MG63 (cell line): ENCODE data around the gene QPRT. TPM values are rescaled to one million over a fixed set of nuclear protein-coding genes. Genes with fewer than 3 reads are reported as not detected.
"Not testable (repeated sequence)": the region's sequence is repeated elsewhere in the genome, so short reads cannot be mapped to it uniquely, and the experiment has no call there.

Experiments
- DNase-seq: peaks from one replicate; pipeline ENCODE4 v3.0.0-alpha.2; 2020
- H3K27me3 ChIP-seq: fragments of 250-450 bp; sonication (Bioruptor Pico); 2 replicates; pipeline ENCODE4 v1.5.1; 2020; ENCODE audit warnings: mild to moderate bottlenecking, moderate library complexity
- H3K36me3 ChIP-seq: fragments of 250-450 bp; sonication (Bioruptor Pico); 2 replicates; pipeline ENCODE4 v1.5.1; 2020; ENCODE audit warnings: mild to moderate bottlenecking, moderate library complexity
- H3K4me3 ChIP-seq: fragments of 250-450 bp; sonication (Bioruptor Pico); 2 replicates; pipeline ENCODE4 v1.5.1; 2020; ENCODE audit warnings: mild to moderate bottlenecking, moderate library complexity
- H3K9me3 ChIP-seq: fragments of 250-450 bp; sonication (Bioruptor Pico); 2 replicates; pipeline ENCODE4 v1.5.1; 2020; ENCODE audit warnings: mild to moderate bottlenecking, moderate library complexity
- total RNA-seq: library from RNA; depleted of rRNA; stranded (reverse); fragments of >200 nt; shearing (Covaris generic); gene quantifications from 2 replicates; pipeline ENCODE4 v1.2.3, GENCODE V29; 2014; ENCODE audit warnings: low replicate concordance; rRNA removed

The QPRT gene
- 0.36 and 0.64 TPM in 2 replicates for total RNA-seq

DNA sequence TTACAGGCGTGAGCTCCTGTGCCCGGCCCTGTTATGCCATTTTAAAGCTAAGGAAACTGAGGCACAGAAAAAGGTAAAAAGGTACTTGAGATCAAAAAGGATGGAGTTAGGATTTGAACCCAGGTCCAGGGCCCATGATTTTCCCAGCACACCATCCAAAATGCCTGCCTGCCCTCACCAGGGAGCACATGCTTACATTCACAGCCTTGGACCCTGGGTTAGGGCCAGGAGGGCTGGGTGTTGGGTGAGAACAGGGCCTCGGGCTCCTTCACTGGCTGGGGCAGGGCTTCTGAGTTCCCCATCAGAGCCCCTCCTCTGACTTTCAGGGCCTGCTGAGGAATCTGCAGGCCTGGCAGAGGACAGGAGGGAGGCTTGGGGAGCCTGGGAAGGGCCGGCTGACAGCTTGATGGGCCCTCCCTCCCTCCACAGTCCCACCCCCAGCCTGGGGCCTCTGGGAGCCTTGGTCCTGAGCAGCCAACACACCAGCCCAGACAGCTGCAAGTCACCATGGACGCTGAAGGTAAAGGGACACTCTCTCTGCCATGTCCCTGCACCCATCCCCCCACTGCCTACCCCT lies at the start of gene QPRT:
TSS of gene QPRT (plus strand) at position 490 of the 577 bp plus-strand sequence. CDS start at position 508, 18 bp downstream.
- Histone ChIP-seq H3K4me3 (no peak within 1 kb of the TSS), H3K27me3 (no peaks in the 10 kb centered on the region), H3K9me3 (no peaks in the 10 kb centered on the region), H3K36me3 (no peaks in the 10 kb centered on the region)
- no peak for DNase-seq

DNA sequence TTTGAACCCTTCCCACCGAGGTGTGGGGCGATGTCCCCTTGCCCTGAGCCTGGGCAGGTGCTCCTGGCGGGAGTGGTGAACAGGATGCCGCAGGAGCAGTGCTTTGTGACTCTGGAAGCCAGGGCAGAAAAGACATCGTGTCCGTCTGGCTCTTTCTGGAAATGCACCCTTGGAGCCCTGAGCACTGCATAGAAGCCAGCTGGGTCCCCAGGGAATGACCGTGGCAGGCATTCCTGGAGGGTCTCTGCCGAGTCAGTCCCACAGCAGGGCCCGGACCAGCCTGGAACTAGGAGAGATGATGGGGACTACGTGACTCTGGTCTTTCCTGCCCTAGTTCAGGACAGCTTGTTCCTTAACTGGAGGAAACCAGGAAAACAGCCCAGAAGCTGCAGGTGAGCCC lies 49.7 kb upstream of the QPRT start:
- H3K36me3 ChIP-seq, H3K4me3 ChIP-seq, DNase-seq, H3K27me3 ChIP-seq, H3K9me3 ChIP-seq: not testable (repeated sequence)

DNA sequence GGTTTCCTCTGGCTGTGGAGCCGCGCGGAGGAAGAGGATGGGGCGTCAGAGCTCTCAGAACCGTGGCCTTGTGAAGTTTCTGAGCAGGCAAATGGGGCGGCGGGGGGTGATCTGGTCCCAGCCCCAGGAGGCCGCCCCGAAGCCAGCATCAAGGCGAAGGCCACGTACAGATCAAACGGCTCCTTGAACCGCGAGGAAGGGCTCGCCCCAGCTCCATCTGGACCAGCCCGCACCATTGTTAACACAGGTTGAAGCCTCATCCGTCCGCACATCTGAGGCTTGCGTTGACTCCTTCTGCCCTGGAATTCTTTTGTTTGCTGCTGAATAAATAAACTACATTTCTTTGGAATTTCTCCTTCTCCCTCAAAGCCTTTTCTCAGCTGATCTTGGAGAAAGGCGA lies 47.3 kb upstream of the QPRT start:
- DNase-seq, H3K27me3 ChIP-seq, H3K4me3 ChIP-seq, H3K36me3 ChIP-seq, H3K9me3 ChIP-seq: not testable (repeated sequence)

DNA sequence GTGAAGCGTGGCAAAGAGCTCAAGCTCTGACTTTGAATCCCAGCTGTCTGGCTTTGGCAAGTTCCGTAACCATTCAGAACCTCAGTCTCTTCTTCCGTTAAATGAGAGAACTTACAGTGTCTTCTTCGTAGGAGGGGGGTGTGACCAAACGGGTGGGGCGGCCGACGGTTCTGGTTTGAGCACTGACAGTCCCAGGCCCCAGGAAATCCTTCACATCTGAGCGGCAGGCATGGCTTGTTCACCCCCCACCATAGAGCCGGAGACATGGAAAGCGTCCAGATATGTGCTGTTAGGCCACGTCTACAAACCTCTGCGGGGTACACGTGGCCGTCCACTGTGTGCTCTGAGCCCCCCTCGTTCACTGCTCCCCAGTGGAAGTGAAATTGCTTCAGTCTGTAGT lies 43.1 kb upstream of the QPRT start:
- not testable (repeated sequence) for H3K4me3 ChIP-seq, DNase-seq, H3K27me3 ChIP-seq, H3K36me3 ChIP-seq, H3K9me3 ChIP-seq

DNA sequence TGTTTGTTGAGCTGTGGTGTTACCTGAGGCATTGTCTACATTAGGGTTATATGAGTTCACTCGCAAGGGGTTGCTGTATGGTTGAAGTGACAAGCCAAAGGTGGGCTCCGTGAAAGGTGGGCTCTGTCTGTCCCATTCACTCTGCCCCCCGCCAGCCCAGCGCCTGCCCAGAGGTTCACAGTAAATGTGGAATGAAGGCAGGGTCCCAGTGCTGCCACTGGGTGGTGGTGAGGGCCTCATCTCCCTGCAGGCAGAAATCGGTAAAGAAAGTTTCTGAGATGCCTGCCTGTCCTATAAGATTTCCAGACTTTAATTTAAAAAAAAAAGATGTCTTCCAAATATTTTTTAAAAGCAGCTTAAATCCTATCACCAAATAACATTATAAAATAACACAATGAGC lies 42.6 kb upstream of the QPRT start:
- not testable (repeated sequence) for H3K36me3 ChIP-seq, H3K9me3 ChIP-seq, DNase-seq, H3K4me3 ChIP-seq, H3K27me3 ChIP-seq

DNA sequence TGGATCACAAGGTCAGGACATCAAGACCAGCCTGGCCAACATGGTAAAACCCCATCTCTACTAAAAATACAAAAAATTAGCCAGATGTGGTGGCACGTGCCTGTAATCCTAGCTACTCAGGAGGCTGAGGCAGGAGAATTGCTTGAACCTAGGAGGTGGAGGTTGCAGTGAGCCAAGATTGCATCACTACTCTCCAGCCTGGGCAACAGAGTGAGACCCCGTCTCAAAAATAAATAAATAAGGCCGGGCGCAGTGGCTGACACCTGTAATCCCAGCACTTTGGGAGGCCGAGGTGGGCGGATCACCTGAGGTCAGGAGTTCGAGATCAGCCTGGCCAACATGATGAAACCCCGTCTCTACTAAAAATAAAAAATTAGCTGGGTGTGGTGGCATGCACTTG lies 40.2 kb upstream of the QPRT start:
- not testable (repeated sequence) for H3K36me3 ChIP-seq, H3K4me3 ChIP-seq, DNase-seq, H3K27me3 ChIP-seq, H3K9me3 ChIP-seq

DNA sequence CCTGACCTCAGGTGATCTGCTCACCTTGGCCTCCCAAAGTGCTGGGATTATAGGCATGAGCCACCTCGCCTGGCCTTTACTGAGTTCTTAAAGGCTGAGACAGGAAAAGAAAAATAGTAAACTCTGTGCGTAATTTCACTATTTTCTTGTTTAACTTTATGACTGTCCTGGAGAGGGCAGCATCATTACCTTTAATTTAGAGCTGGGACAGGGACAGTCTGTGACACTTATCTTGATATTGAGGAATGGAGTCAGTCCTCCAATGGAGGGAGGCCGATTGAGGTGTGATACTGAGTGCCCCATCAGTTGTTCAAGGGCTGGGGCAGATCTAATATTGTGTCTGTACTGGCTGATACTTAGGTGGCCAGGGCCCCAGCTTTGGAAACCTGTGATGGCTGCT lies 37.4 kb upstream of the QPRT start:
- Histone ChIP-seq H3K36me3 (no peaks in the 10 kb centered on the region), H3K4me3 (no peak overlapping the region)
- no peak for DNase-seq

DNA sequence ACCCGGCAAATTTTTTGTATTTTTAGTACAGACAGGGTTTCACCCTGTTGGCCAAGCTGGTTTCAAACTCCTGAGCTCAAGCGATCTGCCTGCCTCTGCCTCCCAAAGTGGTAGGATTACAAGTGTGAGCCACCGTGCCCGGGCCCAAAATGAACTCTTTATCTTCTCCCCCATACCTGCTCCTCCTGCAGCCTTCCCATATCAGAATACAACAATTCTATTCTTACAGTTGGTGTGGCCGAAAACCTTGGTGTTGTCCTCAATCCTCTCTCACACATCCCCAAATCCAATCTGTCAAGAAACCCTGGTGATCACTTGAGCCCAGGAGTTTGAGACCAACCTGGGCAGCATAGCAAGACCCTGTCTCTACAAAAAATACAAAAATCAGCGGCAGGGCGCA lies 35.4 kb upstream of the QPRT start:
- Histone ChIP-seq H3K36me3 (no peaks in the 10 kb centered on the region), H3K27me3 (no peaks in the 10 kb centered on the region), H3K9me3 (no peaks in the 10 kb centered on the region), H3K4me3 (no peak overlapping the region)
- no peak for DNase-seq

More for the DNA sequence above, 37.4 kb upstream of the QPRT start:
- Histone ChIP-seq H3K9me3 (no peaks in the 10 kb centered on the region), H3K27me3 (no peaks in the 10 kb centered on the region)

DNA sequence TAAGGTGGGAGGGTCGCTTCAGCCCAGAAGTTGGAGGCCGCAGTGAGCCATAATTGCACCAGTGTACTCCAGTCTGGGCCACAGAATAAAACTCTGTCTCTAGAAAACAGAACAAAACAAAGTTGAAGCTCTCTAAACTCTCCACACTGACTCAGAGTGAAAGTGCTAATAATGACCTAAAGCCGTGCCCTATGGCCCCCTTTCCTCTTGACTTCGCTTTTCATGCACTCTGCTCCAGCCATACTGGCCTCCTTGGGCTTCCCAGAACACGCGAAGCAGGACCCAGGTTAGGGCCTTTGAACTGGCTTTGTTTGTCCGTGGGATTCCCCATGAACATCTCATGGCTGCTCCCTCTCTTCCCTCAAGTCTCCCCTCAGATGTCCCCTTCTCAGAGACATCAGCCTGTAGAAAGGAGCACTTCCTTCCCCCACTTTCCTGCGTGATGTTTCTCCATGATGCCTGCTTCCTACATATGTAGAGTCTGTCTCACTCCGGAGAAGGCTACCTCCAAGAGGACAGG lies 34.6 kb upstream of the QPRT start:
- no peaks in the 10 kb centered on the region for H3K36me3 ChIP-seq
- H3K27me3 ChIP-seq: no peaks in the 10 kb centered on the region
- no peaks in the 10 kb centered on the region for H3K9me3 ChIP-seq
- H3K4me3 ChIP-seq: no peak overlapping the region
- no peak for DNase-seq

DNA sequence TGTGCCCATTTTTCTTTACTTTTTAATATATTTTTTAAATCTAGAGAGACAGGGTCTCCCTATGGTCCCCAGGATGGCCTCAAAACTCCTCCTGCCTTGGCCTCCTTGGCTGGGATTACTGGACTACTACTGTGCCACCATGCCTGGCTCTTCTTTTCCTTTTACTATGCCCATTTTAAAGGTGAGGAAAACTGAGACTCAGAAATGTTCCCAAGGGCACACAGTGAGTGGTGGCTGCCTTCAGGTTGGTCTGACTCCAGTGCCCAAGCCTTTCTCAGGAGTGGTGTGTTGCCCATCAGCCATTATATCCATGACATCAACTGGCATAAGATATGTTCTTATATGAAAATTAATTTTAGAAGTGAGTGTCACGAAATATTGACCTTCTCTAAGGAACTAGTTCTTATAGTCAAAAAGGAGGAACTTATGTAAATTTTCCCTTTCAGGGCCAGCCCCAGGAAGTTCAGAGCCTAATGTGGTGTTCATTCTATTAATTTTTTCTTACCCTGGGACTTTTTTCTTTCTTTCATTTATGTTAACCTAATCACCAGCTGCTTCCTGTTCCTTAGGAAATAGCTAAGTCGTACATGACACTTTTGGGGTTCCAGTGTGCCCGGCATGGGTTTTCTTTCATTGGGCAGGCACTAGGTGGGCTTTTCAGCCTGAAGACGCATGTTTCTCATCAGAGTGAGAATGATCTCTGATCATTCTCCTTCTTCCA lies 33.8 kb upstream of the QPRT start:
- no peaks in the 10 kb centered on the region for H3K27me3 ChIP-seq
- H3K4me3 ChIP-seq: no peak overlapping the region
- H3K9me3 ChIP-seq: no peaks in the 10 kb centered on the region
- DNase-seq: no peak
- H3K36me3 ChIP-seq: no peaks in the 10 kb centered on the region

DNA sequence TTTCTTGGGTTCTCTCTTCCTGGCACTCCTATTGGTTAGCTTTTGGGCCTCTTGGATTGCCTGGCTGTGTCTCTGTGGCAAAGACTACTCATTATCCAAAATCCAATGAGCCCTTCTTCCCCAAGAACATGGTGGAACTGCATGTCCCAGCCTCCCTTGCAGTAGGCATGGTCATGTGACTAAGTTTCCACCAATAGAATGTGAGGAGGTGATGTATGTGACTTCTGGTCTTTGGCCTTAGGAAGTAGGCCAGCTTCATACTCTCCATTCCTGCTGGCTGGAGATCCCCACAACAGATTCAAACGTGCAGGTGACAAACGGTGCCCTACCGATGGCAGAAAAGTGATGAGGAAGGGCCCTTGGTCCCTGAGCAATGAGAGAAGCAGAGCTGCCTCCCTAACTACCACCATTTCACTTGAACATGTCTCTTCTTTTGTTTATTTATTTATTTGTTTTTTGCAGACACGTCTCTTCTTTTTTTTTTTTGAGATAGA lies 33.2 kb upstream of the QPRT start:
- no peak for DNase-seq

DNA sequence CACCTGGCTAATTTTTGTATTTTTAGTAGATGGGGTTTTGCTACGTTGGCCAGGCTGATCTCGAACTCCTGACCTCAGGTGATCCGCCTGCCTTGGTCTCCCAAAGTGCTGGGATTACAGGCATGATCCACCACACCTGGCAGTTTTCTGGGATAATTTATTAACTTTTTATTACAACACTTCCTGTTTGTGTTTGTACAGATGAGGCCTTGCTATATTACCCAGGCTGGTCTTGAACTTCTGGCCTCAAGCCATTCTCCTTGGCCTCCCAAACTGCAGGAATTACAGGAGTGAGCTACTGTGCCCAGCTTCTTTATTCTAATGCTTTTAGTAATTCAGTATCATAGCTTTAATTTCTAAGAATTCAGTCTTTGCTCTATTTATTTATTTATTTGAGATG lies 32.0 kb upstream of the QPRT start:
- no peak for DNase-seq
- no peaks in the 10 kb centered on the region for H3K27me3 ChIP-seq
- H3K36me3 ChIP-seq: no peaks in the 10 kb centered on the region
- H3K9me3 ChIP-seq: no peaks in the 10 kb centered on the region
- H3K4me3 ChIP-seq: no peak overlapping the region

More for the DNA sequence above, 33.2 kb upstream of the QPRT start:
- Histone ChIP-seq H3K4me3 (no peak overlapping the region), H3K9me3 (no peaks in the 10 kb centered on the region), H3K36me3 (no peaks in the 10 kb centered on the region), H3K27me3 (no peaks in the 10 kb centered on the region)

DNA sequence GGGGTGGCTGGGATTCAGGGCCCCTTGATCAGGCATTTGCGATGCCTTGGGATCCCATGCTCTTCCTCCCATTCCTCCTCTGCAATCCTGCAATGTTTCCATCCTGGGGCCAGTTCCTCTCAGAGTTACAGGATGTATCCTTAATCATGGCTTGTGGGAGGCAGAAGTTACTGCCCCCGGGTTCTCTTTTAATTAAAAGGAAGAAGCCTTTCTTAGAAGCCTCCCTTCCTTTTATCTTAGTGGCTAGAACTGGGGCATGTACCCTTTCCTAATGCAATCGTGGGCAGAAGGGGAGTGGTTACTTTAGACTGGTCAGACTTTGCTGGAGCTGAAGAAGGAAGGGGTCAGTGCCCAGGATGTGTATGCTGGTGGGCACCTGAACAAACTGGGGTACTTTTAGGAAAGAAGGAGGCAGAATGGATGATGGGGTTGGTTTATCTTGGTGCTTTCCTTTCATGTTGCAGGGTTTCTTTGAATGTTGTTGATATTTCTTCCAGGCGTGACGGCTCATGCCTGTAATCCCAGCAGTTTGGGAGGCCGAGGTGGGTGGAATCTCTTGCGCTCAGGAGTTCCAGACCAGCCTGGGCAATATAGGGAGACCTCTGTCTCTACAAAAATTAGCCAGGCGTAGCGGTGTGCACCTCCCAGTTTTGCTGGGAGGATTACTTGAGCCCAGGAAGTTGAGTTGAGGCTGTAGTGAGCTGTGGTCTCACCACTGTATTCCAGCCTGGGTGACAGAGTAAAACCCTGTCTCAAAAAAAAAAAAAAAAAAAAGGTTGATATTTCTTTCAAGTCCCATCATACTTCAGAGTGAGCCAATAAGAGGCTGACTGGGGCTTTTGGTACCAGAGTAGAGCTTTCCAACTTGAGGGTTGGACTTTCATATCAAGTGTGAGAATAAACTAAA lies 29.1 kb upstream of the QPRT start:
- H3K36me3 ChIP-seq: no peaks in the 10 kb centered on the region
- no peak for DNase-seq
- H3K9me3 ChIP-seq: no peaks in the 10 kb centered on the region
- no peaks in the 10 kb centered on the region for H3K27me3 ChIP-seq
- H3K4me3 ChIP-seq: no peak overlapping the region

DNA sequence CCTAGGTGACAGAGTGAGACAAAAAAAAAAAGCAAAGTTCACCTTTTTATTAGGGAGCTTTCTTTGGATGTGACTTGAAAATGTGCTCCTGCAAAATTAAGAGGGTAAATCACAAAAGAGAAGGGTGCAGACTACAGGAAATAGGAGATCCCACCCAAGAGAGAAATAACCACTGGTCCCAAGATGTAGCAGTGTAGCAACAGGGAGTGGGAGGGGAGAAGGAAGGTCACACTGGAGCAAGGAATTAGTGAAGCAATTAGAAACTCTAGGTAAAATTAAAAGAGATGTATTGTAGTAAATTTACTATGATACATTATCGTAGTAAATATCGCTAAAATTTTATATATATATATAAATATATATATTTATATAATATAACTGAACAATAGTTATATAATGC lies 28.2 kb upstream of the QPRT start:
- H3K9me3 ChIP-seq: no peaks in the 10 kb centered on the region
- no peaks in the 10 kb centered on the region for H3K36me3 ChIP-seq
- no peaks in the 10 kb centered on the region for H3K27me3 ChIP-seq
- DNase-seq: no peak
- no peak overlapping the region for H3K4me3 ChIP-seq

DNA sequence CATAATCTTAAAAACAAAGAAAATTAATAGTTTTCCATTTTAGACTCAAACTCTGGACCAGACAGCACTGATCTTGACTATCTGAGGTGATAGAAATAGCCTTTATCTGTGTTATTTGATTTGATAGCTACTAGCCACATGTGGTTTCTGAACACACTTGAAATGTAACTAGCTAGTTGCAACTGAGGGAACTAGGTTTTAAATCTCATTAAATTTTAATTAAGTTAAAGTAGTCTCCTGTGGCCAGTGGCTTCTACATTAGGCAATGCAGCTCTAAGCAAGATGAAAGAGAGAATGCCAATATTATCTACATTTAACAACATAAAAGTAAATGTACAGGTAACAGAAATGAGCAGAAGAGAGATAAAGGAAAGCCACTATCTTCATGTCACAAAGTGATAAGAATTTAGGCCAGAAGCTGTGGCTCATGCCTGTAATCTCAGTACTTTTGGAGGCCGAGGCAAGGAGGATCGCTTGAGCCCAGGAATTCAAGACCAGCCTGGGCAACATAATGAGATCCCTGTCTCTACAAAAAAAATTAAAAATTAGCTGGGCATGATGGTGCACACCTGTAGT lies 27.1 kb upstream of the QPRT start:
- Histone ChIP-seq H3K9me3 (no peaks in the 10 kb centered on the region), H3K27me3 (no peaks in the 10 kb centered on the region), H3K4me3 (no peak overlapping the region), H3K36me3 (no peaks in the 10 kb centered on the region)
- DNase-seq: no peak

DNA sequence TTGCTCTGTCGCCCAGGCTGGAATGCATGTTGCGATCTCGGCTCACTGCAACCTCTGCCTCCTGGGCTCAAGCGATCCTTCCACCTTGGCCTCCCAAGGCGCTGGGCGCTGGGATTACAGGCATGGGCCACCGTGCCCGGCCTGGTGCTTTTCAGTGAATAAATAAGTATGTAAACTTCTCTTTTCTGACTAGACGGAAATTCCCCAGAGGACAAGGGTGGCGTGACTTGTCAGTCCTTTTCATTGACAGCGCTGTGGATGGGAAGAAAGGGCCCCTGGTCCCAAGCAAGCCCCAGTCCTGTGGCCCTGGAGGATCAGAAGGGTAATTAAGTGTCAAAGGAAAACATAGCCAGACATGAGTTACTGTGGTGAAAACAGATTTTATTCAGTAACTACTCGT lies 25.5 kb upstream of the QPRT start:
- Histone ChIP-seq H3K27me3 (no peaks in the 10 kb centered on the region), H3K9me3 (no peaks in the 10 kb centered on the region), H3K4me3 (no peak overlapping the region), H3K36me3 (no peaks in the 10 kb centered on the region)
- no peak for DNase-seq

DNA sequence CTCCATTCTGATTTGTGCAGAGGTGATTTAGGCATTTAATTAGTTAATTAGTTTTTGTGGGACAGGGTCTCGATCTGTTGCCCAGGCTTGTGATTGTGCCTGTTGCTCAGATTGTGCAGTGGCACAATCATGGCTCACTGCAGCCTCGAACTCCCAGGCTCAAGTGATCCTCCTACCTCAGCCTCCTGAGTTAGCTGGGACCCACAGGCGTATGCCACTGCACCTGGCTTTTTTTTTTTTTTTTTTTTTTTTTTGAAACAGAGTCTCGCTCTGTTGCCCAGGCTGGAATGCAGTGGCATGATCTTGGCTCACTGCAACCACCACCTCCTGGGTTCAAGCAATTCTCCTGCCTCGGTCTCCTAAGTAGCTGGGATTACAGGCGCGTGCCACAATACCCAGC lies 25.1 kb upstream of the QPRT start:
- H3K9me3 ChIP-seq, DNase-seq, H3K4me3 ChIP-seq, H3K27me3 ChIP-seq, H3K36me3 ChIP-seq: not testable (repeated sequence)
